Breast epithelium (tissue), 3 donors: ENCODE results near the gene DDX46.

ENCODE experiments used
- CTCF ChIP-seq, 3 donors: fragments of 450-650 bp; IDR thresholded peaks; one replicate each; pipeline ENCODE4 v1.5.1; 2016 to 2017; ENCODE audit warnings: antibody characterized with exemption in 3 of 3, mild to moderate bottlenecking in 3 of 3, moderate library complexity in 3 of 3
- POLR2A ChIP-seq: fragments of 450-650 bp; IDR thresholded peaks from one replicate; pipeline ENCODE4 v1.6.1; 2016; ENCODE audit warnings: antibody characterized with exemption, mild to moderate bottlenecking, moderate library complexity

DNA sequence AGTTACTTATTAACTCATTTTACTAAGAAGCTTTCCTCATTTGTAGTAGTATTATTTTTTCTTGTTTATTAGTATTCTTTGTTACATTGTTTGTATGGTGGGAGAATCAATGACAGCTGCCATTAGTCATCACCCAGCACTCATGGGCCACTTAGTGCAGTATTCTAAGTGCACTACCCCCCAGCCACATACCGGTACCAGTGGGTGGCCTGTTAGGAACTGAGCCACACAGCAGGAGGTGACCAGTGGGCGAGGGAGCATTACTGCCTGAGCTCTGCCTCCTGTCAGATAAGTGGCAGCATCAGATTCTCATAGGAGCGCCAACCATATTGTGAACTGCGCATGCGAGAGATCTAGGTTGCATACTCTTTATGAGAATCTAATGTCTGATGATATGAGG is 44.5 kb upstream of the DDX46 start:
- TF ChIP-seq CTCF (IDR thresholded peaks at IDR 0.05) (no peak), POLR2A (no peak)
